HG03354 (cell line): Measurements from ENCODE around the gene ZWILCH.
"Not testable (repeated sequence)": the region's sequence is repeated elsewhere in the genome, so short reads cannot be mapped to it uniquely, and the experiment has no call there.

Experiments
- ATAC-seq: cut with Tn5 transposase; IDR thresholded peaks from one replicate; pipeline ENCODE4 v1.9.1; 2021; ENCODE audit warnings: mild to moderate bottlenecking; ENCODE audit not compliant: unreplicated experiment, poor library complexity, severe bottlenecking

ZWILCH gene

GRCh38 chr15:66504563-66505429 is at the start of gene ZWILCH, which contains the start of gene RPL4:
ZWILCH (plus strand) TSS chr15:66505326; CDS start chr15:66505339, 13 bp downstream.
RPL4 (minus strand) TSS chr15:66504855; CDS start chr15:66504790, 65 bp downstream.
- peak; percentile 79 for ATAC-seq

GRCh38 chr15:66456211-66456610 is 48.9 kb upstream of the ZWILCH start:
- ATAC-seq, result no peak

GRCh38 chr15:66459818-66460615 is 45.1 kb upstream of the ZWILCH start:
- no peak for ATAC-seq

GRCh38 chr15:66461294-66461693 is 43.8 kb upstream of the ZWILCH start:
- ATAC-seq, result not testable (repeated sequence)

- no peak for ATAC-seq
Observed at GRCh38 chr15:66461917-66462316, 43.2 kb upstream of the ZWILCH start.

GRCh38 chr15:66462627-66463026 is 42.5 kb upstream of the ZWILCH start:
- no peak for ATAC-seq

GRCh38 chr15:66465294-66465693 is 39.8 kb upstream of the ZWILCH start:
- not testable (repeated sequence) for ATAC-seq

- not testable (repeated sequence) for ATAC-seq
Observed at GRCh38 chr15:66467162-66468040, 37.7 kb upstream of the ZWILCH start.

GRCh38 chr15:66470825-66471224 is 34.3 kb upstream of the ZWILCH start:
- not testable (repeated sequence) for ATAC-seq

GRCh38 chr15:66472176-66472999 is 32.7 kb upstream of the ZWILCH start:
- peak; percentile 95 for ATAC-seq

- no peak for ATAC-seq
Observed at GRCh38 chr15:66474135-66474534, 31.0 kb upstream of the ZWILCH start.

GRCh38 chr15:66474963-66475362 is 30.2 kb upstream of the ZWILCH start:
- no peak for ATAC-seq

- ATAC-seq, result no peak
Observed at GRCh38 chr15:66476535-66476934, 28.6 kb upstream of the ZWILCH start.

GRCh38 chr15:66477011-66477410 is 28.1 kb upstream of the ZWILCH start:
- no peak for ATAC-seq

GRCh38 chr15:66480267-66480666 is 24.9 kb upstream of the ZWILCH start:
- no peak for ATAC-seq

GRCh38 chr15:66481107-66481856 is 23.8 kb upstream of the ZWILCH start:
- no peak for ATAC-seq

GRCh38 chr15:66482539-66482938 is 22.6 kb upstream of the ZWILCH start:
- ATAC-seq, result no peak

GRCh38 chr15:66483131-66483566 is 22.0 kb upstream of the ZWILCH start:
- ATAC-seq, result no peak
